HG02642 (cell line): ENCODE data around the gene NCF2.

ENCODE experiments used
- ATAC-seq: cut with Tn5 transposase; IDR thresholded peaks from one replicate; pipeline ENCODE4 v1.9.1; 2021; ENCODE audit warnings: mild to moderate bottlenecking; ENCODE audit not compliant: unreplicated experiment, poor library complexity

NCF2 gene

GRCh38 chr1:183512450-183512849 is 77.8 kb downstream of the NCF2 start:
- no peak for ATAC-seq

- no peak for ATAC-seq
Observed at GRCh38 chr1:183508694-183509093, 81.6 kb downstream of the NCF2 start.

GRCh38 chr1:183506561-183506960 is 83.7 kb downstream of the NCF2 start:
- no peak for ATAC-seq
